NCI-H748 (cell line): ENCODE results near the gene DHX15.
"Not testable (repeated sequence)": the region's sequence is repeated elsewhere in the genome, so short reads cannot be mapped to it uniquely, and the experiment has no call there.

Experiments used
- DNase-seq: peaks from one replicate; lab custom pipeline; 2025; ENCODE audit not compliant: unreplicated experiment; lab: John Stamatoyannopoulos, UW

DHX15 gene

DNA sequence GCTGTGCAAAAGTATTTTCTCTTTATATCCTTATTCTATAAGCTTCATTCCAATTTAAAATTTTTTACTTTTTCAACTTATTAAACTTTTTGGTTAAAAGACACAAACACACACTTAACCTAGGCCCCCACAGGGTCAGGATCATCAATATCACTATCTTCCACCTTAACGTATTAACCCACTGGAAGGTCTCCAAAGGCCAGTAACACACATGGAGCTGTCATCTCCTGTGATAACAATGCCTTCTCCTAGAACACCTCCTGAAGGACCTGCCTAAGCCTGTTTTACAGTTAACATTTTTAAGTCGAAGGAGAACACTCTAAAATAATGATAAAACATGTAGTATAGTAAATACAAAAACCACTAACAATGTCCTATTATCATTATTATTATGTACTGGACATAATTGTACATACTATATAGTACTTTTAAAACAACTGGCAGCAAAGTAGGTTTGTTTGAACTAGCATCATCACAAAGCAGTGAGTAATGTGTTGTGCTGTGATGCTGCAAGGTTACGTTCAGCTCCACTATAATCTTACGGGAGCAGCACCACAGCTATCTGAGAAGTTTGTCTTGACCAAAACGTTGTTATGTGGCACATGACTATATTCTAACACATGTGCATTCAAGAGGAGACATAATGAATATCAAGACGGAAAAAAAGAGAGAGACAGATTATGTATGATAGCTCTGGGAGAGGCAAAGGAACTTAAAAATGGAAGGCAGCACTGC, 33.7 kb downstream of the DHX15 start:
- DNase-seq = no peak

- DNase-seq = no peak
These were observed 36.4 kb downstream of the DHX15 start for GRCh38 chr4:24547979-24548378.

DNA sequence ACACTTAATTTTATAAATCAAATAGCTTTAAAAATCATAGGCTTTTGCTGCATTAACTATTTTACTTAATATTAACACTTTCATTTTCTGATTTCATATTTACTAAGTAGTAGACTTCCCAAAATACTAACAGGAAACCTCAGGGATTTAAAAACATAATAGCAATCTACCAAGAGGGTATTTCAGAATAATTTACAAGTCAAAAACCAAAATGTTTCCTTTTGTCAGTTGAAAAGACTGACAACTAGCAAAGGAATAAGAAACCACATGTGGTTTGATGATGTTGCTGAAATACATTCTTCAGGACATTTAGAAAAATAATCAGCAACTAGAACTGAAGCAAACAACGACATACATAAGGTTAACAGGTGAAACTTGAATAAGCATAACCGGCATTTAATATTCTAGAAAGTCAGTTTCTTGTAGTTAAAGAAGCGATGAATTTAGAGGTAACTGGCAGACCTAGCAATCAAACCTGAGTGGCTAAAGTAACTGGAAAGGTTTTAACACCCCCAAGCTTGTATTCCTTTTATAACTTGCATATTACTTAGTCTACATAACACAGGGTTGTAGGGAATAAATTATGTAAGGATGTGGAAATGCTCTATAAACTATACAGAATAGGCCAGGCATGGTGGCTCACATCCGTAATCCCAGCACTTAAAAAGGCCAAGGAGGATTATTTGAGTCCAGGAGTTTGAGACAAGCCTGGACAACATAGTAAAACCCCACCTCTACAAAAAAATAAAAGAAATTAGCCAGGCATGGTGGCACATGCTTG, 40.0 kb downstream of the DHX15 start:
- DNase-seq = no peak

DNA sequence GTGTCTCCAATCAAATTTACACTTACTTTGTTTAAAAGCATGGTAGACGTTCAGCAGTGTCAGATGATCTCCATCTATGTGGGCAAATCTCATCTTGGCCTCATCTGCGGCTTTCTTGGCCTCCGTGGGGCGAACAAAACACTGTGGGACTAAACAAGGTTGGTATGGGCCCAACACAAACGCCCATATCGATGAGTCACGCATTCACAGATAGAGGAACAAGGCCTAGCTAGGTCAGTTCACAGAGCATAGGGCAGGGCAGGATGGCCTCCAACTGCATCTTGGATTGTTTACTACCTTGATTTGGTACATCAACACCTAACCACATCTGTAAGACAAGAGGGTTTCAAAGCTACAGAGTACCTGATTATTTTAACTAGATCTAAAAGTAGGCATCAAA, 47.3 kb downstream of the DHX15 start:
- DNase-seq = no peak

DNA sequence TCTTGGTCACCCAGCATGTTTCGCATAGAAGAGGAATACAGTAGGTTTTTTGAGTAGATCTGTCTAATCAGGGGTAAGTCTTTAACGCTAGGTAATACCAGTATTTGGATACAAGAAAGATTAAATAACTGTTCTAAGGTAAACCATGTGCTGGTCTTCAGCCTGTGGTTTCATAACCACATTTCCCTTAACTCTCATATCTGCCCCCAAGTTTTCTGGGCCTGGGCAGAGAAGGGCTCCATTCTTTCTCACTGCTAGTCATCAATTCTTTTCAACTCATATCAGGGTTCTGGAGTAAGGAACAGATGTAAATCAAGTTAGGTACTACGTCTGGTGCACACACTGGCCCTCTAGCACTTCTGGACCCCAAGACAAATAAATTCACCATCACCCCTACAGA, 49.0 kb downstream of the DHX15 start:
- DNase-seq = no peak

DNA sequence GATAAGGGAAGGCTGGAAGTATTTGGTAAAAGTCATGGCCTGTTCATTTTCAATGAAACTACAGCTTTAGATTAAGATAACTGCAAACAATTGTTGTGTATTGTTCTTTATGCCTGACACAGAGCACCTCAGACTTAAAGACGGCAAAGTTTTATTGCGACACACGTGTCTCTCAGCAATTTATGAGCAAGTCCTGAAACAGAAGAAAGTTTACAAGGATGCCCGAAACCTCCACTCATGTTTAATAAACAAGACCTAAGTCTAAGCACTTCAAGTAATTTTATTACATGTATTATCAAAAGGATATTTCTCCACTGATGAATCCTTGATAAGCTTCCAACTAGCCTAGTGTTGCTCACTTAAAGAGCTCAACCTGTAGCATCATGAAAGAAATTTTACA, 51.0 kb downstream of the DHX15 start:
- no peak for DNase-seq

DNA sequence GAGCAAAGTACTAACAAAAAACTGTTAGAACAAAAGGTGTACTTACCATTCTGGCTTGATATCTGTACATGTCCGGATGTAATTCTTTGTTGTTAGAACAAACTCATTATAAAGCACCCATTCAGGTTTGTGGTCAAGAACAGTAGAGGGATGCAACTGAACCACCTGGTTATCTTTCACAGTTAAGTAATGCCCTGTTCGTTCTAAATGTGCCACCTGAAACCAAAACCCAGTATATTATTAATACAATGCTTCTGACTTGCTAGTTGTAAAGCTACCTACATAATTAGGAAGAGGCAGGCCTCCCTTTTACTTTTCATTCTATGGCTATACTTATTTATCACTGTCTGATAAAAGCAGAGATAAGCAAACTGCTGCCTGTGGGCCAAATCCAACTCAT, 54.8 kb downstream of the DHX15 start:
- DNase-seq = no peak

GRCh38 chr4:24527371-24527770, 57.0 kb downstream of the DHX15 start:
- DNase-seq = no peak

DNA sequence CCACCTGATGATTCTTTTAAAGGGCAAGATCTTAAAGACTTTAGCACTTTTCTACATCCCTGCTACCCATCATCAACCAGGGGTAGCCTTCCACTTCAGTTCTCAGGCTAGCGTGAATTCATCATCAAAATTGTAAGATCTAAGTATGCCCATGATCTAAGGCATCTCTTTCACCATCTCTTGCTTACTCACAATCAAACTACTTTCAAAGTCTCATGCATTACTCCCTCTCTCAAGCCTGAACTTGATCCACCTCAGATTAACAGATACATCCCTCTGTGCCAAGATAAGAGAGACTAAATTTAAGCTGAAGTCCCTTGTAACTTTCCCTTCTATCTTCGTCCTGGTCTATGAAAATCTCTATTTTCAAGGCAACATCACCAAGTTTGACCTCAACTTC, 62.8 kb downstream of the DHX15 start:
- DNase-seq = no peak

DNA sequence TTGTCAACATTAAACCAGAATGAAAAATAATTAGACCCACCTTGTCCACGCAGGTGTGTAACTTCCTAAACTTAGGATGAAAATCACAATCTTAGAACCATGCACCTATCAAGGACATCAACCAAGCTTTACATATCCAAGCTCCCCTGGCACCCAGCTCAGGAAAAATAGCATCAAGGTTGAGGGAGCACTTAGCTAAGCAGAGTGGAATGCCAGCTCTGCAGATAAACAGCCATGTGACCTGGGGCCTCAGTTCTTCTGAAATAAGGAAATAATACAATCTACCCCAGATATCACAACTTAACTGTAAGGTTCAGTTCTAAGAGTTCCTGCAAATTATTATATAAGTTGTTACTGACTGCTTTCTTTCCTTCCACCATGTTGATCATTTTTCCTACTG, 64.7 kb downstream of the DHX15 start:
- DNase-seq = no peak

DNA sequence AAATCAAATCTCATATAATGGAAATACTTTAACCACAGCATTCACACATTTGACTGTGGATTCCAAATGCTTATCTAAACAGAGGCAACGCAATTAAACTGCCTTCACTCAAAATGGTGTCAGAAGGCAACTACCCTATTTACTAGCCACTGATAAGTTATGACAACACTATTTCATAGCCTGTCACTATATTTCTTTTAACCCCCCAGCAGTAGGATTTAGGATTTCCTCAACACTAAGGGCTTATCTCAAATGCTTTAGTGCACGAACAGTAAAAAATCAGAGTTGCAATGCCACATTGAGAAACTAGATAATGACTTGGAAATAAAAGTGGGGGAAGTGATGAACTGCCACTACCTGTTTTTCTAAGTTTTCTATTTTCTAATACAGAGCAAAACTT, 66.7 kb downstream of the DHX15 start:
- DNase-seq = no peak

DNA sequence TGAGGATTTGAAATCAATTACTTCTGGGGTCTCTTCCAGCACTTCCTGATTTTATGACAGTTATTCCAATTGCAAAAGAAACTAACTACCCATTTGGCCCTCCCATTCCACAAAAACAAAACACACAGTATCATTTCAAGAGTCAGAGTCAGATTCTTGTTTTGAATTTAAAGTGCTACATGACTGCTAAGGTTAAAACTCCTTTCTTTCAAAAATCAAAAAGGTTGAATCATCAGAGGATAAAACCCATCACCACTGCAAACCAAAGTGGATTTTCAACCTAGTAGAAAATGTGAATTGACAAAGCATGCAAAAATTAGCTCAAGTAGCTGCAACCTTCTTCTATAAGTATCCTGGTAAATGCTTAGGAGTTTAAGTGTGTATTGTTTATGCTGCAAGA, 67.4 kb downstream of the DHX15 start:
- no peak for DNase-seq

DNA sequence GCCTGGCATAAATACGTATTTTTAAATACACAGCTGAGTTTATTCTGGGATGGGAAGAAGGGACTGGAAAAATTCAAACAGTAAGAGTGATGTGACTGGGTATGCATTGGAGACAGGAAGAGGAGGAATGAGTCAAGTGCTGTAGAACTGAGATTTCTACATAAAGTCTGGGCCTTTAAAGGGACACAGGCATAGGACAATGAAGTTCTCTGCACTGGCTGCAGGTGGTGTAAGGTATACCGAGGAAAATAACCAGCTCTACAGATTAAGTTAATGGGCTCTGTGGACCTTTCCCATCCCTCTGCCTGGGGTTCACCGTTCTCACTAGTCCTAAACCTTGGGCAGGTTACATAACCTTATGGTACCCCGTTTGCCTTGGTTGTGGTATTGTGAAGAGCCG, 68.7 kb downstream of the DHX15 start:
- DNase-seq = no peak

DNA sequence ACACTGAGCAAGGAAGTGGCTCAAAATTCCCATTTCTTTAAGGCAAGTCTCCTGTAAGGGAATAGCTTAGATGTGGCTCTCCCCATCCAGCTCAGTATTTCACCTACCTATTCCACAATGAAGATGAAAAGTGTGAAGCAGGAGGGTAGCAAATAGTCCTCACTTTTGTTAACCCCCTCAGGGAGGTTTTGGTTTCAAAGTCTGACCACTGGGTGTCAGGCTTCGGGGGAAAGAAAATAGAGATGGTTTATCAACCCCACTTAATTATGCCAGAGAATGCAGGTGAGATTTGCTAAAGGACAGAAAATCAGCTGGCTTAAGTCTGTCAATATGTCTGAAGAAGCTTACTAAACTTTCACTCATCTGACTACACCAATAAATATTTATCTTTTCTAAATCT, 69.5 kb downstream of the DHX15 start:
- no peak for DNase-seq

DNA sequence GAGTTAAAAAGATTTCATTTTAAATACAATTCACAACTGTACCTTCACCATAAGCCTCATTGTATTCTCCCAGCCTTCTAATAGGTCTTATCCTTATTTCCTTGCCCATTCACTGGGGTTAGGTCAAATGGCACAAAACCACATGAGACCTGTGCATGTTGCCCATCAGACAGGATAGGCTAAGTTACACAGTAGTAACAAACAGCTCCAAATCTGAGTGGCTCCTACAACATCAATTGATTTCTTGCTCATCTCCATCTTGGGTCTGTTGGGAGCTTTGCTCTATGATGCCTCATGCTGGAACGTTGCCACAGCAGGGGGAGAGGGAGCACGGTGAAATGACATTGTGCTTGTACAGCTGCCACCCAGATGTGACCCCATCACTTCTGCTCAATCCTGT, 70.6 kb downstream of the DHX15 start:
- peak; percentile 6 for DNase-seq

DNA sequence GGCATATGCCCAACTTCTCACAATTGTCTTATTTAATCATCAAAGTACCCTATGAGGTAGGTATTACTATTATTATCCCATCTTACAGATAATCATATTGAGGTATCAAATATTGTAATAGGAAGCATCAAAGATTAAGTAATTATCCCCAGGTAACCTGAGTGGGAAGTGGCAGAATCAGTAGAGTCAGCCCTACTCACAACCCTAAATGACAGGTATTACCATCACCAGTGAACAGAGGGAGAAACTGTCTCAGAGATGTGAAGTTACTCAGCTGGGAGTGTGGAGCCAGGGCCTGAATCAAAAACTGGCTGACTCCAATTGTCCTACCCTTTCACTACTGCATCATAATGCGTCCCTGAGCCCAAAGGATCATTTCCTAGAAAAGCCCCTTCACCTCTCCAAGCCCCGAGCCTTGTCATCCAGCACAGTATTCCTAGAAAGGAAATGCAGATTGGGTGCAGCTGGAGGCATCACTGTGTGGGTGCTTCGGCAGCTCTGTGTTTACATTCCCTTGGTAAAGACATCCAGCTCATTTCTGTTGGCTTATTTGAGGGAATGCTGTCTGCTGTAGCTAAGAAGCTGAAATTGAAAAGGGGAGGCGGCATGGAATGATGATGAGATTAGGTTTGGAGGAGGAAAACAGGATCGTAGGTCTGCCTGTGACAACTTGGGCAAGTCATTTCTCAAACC, 72.8 kb downstream of the DHX15 start:
- DNase-seq = no peak

GRCh38 chr4:24510091-24510490, 74.3 kb downstream of the DHX15 start:
- no peak for DNase-seq

DNA sequence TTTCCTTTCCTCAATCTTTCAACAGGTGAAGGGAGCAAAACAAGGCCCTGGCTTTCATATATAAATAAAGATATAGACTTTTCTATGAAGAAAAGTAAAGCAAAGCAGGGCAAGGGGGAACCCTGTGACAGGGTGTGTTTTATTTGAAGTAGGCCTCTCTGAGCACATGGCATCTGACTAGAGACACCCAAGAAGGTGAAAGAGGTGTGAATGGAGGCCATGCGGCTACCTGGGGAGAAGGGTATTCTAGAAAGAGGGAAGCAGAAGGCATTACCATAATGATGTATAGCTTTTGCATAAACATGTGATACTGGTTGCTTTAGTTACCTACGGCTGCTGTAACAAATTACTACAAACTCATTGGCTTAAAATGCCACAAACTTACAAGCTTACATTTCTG, 75.8 kb downstream of the DHX15 start:
- no peak for DNase-seq

DNA sequence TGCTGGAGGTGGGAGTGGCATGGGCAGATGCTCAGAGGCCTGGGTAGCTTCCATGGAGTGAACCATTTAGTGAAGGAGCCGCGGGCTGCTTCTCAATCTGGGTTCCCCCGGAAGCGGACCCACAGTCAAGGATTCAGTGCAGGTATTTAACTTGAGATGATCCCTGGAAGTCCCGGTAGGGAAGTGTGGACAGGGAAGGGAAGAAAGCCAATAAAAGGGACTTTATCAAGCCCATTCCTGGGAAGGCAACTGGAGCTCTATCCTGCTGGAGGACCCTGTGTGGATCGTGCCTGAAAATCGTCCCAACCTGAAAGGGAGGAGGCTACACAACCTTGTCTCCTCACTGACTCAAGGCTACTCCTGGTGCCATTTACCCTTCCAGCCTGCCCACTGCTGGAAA, 76.9 kb downstream of the DHX15 start:
- DNase-seq = no peak

DNA sequence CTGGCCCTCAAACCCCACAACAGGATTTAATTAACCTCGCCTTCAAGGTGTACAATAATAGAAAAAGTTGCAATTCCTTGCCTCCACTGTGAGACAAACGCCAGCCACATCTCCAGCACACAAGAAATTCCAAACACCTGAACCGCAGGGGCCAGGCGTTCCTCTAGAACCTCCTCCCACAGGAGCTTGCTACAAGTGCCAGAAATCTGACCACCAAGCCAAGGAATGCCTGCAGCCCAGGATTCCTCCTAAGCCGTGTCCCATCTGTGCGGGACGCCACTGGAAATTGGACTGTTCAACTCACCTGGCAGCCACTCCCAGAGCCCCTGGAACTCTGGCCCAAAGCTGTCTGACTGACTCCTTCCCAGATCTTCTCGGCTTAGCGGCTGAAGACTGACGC, 81.3 kb downstream of the DHX15 start:
- DNase-seq = not testable (repeated sequence)

GRCh38 chr4:24497221-24497620, 87.1 kb downstream of the DHX15 start:
- DNase-seq = no peak

DNA sequence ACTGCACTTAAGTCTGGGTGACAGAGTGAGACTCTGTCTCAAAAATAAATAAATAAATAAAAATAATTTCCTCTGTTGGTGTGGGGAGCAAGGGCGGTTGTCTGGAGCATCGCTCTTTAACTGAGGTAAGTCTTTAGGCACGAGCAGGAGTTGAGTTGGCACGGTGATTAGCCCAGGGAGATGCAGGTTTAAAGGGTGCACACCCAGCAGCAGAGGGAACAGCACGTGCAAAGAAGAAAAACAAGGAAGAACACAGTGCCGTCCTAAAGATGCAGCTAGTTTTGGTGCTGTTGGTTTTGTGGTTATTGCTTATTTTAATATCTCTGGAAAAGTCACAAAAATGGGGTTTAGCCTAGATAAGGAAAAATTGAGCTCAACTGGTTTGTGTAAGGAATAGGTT, 87.8 kb downstream of the DHX15 start:
- DNase-seq = no peak
